Measurements from ENCODE around the gene GSN.

GSN gene

DNA sequence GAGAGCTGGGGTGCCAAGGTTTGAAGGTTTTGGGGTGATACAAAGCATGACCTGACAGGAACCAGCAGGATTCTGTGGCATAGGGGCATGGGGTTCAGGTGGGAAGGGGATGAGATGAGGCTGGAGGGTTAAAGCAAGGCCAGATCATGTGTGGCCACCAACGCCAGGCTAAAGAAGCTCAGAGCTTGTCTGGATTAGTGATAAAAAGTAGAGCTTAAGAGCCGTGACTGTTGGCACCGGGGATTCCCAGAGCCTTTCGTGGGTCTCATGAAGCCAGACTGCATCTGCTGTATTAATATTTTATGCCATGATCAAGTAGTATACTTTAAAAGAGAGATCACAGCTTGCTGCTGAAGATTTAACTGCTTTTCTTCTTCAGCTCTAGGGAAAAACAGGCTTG, 8.5 kb upstream of the GSN start:
- Histone ChIP-seq H3K36me3 (ENCODE audit: control insufficient read depth, insufficient read depth, low read length) (no peaks in the 10 kb centered on the region), H3K4me3 (replicated peaks; ENCODE audit: low read depth, low read length) (no peak overlapping the region), H3K27me3 (replicated peaks; ENCODE audit: control insufficient read depth, insufficient read depth, low read length) (no peaks in the 10 kb centered on the region)
- no peak for DNase-seq (ENCODE audit: extremely low read depth, insufficient read length)
- TF ChIP-seq, protein P1, sequence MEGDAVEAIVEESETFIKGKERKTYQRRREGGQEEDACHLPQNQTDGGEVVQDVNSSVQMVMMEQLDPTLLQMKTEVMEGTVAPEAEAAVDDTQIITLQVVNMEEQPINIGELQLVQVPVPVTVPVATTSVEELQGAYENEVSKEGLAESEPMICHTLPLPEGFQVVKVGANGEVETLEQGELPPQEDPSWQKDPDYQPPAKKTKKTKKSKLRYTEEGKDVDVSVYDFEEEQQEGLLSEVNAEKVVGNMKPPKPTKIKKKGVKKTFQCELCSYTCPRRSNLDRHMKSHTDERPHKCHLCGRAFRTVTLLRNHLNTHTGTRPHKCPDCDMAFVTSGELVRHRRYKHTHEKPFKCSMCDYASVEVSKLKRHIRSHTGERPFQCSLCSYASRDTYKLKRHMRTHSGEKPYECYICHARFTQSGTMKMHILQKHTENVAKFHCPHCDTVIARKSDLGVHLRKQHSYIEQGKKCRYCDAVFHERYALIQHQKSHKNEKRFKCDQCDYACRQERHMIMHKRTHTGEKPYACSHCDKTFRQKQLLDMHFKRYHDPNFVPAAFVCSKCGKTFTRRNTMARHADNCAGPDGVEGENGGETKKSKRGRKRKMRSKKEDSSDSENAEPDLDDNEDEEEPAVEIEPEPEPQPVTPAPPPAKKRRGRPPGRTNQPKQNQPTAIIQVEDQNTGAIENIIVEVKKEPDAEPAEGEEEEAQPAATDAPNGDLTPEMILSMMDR (IDR thresholded peaks at IDR 0.05; ENCODE audit: insufficient read depth, low read length, poor library complexity, severe bottlenecking): no peak

DNA sequence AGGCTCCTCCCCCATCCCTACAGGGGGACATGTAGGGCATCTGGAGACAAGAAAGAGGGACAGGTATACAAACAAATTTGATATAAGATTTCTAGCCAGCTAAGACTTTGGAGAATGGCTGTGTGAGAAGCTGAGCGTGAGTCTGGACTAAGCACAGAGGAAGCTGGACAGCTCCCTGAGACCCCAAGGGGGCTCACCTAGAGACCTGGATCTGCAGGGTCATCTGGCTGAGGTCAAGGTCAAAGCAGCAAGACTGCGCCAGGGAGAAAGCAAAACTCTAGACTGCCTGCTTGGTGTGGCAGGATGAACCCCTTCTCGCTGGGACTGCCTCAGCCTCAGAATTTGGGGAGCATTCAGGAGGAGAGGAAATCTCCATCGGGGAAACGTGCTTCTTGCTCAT, 8.0 kb upstream of the GSN start:
- Histone ChIP-seq H3K4me3 (replicated peaks; ENCODE audit: low read depth, low read length) (no peak overlapping the region), H3K27me3 (replicated peaks; ENCODE audit: control insufficient read depth, insufficient read depth, low read length) (no peaks in the 10 kb centered on the region), H3K36me3 (ENCODE audit: control insufficient read depth, insufficient read depth, low read length) (no peaks in the 10 kb centered on the region)
- TF ChIP-seq, protein P1 (IDR thresholded peaks at IDR 0.05; ENCODE audit: insufficient read depth, low read length, poor library complexity, severe bottlenecking): no peak
- DNase-seq (ENCODE audit: extremely low read depth, insufficient read length): no peak

DNA sequence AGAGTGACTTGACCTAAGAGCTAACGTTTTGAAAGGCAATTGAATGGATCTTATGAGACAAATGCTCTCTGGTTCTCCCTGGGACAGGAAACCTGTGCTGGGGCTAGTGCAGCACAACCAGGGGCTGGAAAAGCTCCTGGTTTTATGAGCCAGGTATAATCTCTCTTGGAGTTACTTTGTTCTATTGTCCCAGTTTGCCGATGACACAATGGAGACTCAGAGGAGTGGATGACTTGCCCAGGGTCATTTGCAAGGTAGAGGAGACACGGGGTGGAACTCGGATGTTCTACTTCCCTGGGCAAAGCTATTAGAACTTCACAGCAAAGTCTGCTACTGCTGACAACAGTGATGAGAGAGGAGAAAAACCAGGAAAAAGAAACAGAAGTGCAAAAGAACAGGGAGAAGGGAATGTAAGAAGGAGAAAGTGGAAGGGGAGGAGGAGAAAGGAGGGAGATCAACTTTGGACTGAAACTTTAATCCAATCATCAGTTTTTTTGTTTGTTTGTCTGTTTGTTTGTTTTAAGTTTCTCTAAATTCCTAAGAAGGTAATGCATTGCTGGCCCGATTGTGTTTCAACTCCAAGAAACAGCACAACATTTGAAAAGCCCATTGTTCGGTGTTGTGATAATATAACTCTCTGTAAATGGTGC, 7.4 kb upstream of the GSN start:
- no peak for DNase-seq (ENCODE audit: extremely low read depth, insufficient read length)
- H3K27me3 ChIP-seq (replicated peaks; ENCODE audit: control insufficient read depth, insufficient read depth, low read length): no peaks in the 10 kb centered on the region
- H3K36me3 ChIP-seq (ENCODE audit: control insufficient read depth, insufficient read depth, low read length): no peaks in the 10 kb centered on the region
- TF ChIP-seq, protein P1 (IDR thresholded peaks at IDR 0.05; ENCODE audit: insufficient read depth, low read length, poor library complexity, severe bottlenecking): no peak
- H3K4me3 ChIP-seq (replicated peaks; ENCODE audit: low read depth, low read length): no peak overlapping the region

DNA sequence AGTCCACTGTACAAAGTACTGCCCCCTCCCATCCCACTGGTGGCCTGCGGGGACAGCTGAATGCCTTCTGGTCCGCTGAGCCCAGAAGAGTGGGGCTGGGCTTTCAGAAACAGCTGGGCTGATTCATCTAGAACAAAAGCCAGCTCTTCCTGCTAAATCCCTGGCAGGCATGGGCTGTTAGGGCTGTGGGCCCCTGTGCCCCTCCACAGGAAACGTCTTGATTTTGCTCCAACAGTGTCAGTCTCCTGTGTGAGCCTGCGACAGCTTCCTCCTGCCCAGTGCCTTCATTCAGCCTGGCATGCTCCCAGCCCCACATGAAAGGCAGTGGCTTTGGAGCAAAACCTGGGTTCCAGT, 6.9 kb upstream of the GSN start:
- DNase-seq (ENCODE audit: extremely low read depth, insufficient read length): no peak

DNA sequence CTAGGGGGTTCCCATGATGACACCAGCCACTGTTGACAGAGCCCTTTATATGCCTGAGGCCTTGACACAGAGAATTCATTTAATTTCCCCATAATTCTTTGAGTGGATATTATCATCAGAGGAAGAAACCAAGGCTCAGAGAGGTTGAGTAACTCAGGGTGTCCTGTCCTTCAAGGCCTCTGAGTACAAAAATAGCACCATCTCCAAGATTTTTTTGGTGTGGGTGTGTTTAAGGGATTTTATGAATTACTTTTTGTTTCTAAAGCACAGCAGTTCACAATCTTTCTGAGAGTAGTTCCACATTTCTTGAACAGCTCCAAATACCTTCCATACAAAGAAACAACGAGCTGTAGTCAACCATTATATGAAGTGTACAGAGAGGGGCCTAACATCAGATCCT, 6.2 kb upstream of the GSN start:
- no peak for DNase-seq (ENCODE audit: extremely low read depth, insufficient read length)
- H3K36me3 ChIP-seq (ENCODE audit: control insufficient read depth, insufficient read depth, low read length): no peaks in the 10 kb centered on the region
- no peaks in the 10 kb centered on the region for H3K27me3 ChIP-seq (replicated peaks; ENCODE audit: control insufficient read depth, insufficient read depth, low read length)
- TF ChIP-seq, protein P1 (IDR thresholded peaks at IDR 0.05; ENCODE audit: insufficient read depth, low read length, poor library complexity, severe bottlenecking): no peak
- H3K4me3 ChIP-seq (replicated peaks; ENCODE audit: low read depth, low read length): no peak overlapping the region

More for the DNA sequence above, 6.9 kb upstream of the GSN start:
- Histone ChIP-seq H3K36me3 (ENCODE audit: control insufficient read depth, insufficient read depth, low read length) (no peaks in the 10 kb centered on the region), H3K4me3 (replicated peaks; ENCODE audit: low read depth, low read length) (no peak overlapping the region), H3K27me3 (replicated peaks; ENCODE audit: control insufficient read depth, insufficient read depth, low read length) (no peaks in the 10 kb centered on the region)
- TF ChIP-seq, protein P1 (IDR thresholded peaks at IDR 0.05; ENCODE audit: insufficient read depth, low read length, poor library complexity, severe bottlenecking): no peak

DNA sequence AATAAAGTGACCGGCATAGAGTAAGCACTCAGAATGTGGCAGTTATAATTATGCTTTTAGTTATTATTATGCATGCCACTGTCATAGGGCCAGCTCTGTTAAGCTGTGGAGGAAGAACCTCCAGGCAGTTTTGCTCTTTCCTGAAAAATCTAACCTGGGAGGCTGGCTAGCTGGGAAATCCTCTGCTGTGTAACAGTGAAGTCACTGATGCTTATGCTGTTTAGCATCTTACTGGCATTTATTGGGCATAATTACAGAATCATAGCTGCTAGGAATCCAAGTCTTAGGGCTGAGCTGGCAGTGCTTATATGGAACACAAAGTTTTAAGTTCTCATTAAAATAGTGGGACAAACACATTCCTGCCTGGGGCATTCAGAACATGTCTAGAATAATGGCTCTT, 5.5 kb upstream of the GSN start:
- H3K27me3 ChIP-seq (replicated peaks; ENCODE audit: control insufficient read depth, insufficient read depth, low read length): no peaks in the 10 kb centered on the region
- H3K36me3 ChIP-seq (ENCODE audit: control insufficient read depth, insufficient read depth, low read length): no peaks in the 10 kb centered on the region
- DNase-seq (ENCODE audit: extremely low read depth, insufficient read length): no peak
- TF ChIP-seq, protein P1 (IDR thresholded peaks at IDR 0.05; ENCODE audit: insufficient read depth, low read length, poor library complexity, severe bottlenecking): no peak
- no peak overlapping the region for H3K4me3 ChIP-seq (replicated peaks; ENCODE audit: low read depth, low read length)
